ENCODE measurements around the gene PRKACG. TPM values are rescaled to one million over a fixed set of nuclear protein-coding genes. Genes with fewer than 3 reads are reported as not detected.
"Not testable (repeated sequence)": the region's sequence is repeated elsewhere in the genome, so short reads cannot be mapped to it uniquely, and the experiment has no call there.

Gene PRKACG
- total and polyA plus RNA-seq, 8 donors, result not detected

- intact Hi-C loops (cut with DNase I), result loop anchor here in 1 of 3 donors (10.0 kb wide), 1 partner anchor 207 kb away; a partner anchor contains a TSS
- FAIRE-seq, result no peak
- H3K27ac ChIP-seq, result no peak overlapping the region
- DNase-seq, result no peak
- H3K9me3 ChIP-seq, result no peaks in the 10 kb centered on the region
- H3K27me3 ChIP-seq, result no peaks in the 10 kb centered on the region
- 80 to 85% methylated on average over 9 of the region's 9 CpGs for WGBS, 2 donors
- ATAC-seq, result no peak
- no peaks in the 10 kb centered on the region for H3K4me1 ChIP-seq
- TF ChIP-seq CTCF (IDR thresholded peaks at IDR 0.05), result no peak
- H3K4me3 ChIP-seq, result no peak overlapping the region
- no peaks in the 10 kb centered on the region for H3K36me3 ChIP-seq
Measured at GRCh38 chr9:68991457-68991856, 22.5 kb downstream of the PRKACG start.

DNA sequence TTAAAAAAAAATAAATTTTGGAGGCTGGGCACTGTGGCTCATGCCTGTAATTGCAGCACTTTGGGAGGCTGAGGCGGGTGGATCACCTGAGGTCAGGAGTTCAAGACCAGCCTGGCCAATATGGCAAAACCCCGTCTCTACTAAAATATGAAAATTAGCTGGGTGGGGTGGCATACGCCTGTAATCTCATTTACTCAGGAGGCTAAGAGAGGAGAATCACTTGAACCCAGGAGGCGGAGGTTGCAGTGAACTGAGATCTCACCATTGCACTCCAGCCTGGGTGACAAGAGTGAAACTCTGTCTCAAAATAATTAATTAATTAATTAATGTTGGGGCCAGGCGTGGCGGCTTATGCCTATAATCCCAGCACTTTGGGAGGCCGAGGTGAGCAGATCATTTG lies 27.0 kb downstream of the PRKACG start:
- DNase-seq; H3K27me3 ChIP-seq; FAIRE-seq; H3K27ac ChIP-seq; H3K4me3 ChIP-seq; ATAC-seq; H3K9me3 ChIP-seq; intact Hi-C loops (cut with DNase I); H3K36me3 ChIP-seq; H3K4me1 ChIP-seq: not testable (repeated sequence)
- WGBS, 2 donors, result 94 to 99% methylated on average over 7 of the region's 7 CpGs

DNA sequence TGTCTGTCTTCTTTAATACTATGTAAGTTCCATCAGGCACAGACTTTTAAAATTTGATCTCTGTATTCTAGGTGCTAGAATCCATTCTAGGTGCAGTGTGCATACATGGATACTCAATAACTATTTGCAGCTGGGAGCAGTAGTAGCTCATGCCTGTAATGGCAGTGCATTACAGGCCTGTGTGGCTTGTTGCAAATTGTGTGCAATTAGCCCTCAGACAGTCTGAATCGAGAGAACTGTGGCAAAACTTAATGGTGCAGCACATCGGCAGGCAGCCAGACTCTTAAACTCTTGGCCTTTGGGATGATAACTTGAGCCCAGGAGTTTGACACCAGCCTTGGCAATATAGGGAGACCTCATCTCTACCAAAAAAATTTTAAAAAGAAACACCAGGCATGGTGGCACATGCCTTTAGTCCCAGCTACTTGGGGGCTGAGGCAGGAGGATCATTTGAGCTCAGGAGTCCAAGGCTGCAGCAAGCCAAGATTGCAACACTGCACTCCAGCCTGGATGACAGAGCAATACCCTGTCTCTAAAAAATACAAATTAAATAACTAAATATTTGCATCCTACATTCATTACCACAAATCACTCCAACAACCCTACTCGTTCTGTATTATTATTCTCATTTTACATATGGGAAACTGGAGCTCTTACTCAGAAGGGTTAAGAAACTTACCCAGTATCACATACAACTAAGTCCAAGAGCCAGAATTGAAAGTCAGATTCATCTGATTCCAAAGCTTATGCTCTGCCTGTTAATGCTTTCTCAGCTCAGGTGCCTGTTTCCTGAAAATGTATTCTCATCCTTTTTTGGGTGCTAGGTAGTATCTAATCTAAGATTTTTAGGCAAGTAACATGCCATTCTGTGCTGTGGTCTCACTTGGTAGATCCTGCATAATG lies 30.1 kb downstream of the PRKACG start:
- 78 to 93% methylated on average over 3 of the region's 3 CpGs for WGBS, 2 donors
- Histone ChIP-seq H3K36me3 (no peaks in the 10 kb centered on the region), H3K9me3 (no peaks in the 10 kb centered on the region), H3K4me3 (no peak overlapping the region), H3K4me1 (peaks cover 4 to 18% (median 8%) of the 10 kb centered on the region in 3 donors), H3K27me3 (no peaks in the 10 kb centered on the region), H3K27ac (no peak overlapping the region)
- no peak for TF ChIP-seq CTCF (IDR thresholded peaks at IDR 0.05)
- ATAC-seq (no peak), FAIRE-seq (no peak), DNase-seq (no peak)
- intact Hi-C loops (cut with DNase I), result no loop called here

DNA sequence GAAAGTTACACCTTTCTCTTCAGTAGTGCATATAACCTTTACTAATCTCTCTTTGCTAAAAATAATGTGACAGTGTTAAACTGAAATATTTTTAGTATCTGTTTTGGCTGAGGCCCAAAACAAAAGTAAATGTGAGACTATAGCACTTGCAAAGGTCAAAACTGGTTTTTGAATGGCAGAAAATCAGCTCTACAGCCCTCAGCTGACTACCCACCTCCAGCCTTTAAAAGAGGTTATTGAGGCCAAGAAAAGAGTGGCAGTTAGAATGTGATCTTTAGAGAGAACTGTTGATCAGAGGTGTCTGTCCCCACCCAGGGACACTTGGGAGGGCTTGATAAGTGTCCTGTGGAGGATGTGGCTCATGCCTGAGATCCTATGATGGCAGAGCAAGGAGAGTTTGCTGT lies 30.9 kb downstream of the PRKACG start:
- Histone ChIP-seq H3K9me3 (no peaks in the 10 kb centered on the region), H3K27me3 (no peaks in the 10 kb centered on the region), H3K4me1 (peaks cover 4 to 18% (median 8%) of the 10 kb centered on the region in 3 donors), H3K4me3 (no peak overlapping the region), H3K36me3 (no peaks in the 10 kb centered on the region), H3K27ac (no peak overlapping the region)
- FAIRE-seq (no peak), ATAC-seq (no peak), DNase-seq (no peak)
- intact Hi-C loops (cut with DNase I), result no loop called here
- TF ChIP-seq CTCF (IDR thresholded peaks at IDR 0.05), result no peak

GRCh38 chr9:68981789-68982188 lies 32.1 kb downstream of the PRKACG start:
- no peak for DNase-seq
- WGBS, 2 donors, result 22 to 31% methylated on average over 6 of the region's 6 CpGs
- no peaks in the 10 kb centered on the region for H3K27me3 ChIP-seq
- peaks cover 4 to 18% (median 8%) of the 10 kb centered on the region in 3 donors for H3K4me1 ChIP-seq
- TF ChIP-seq CTCF (IDR thresholded peaks at IDR 0.05), result no peak
- peak in 3 of 4 donors; percentile 25 to 54 (median 27) for ATAC-seq
- no peaks in the 10 kb centered on the region for H3K9me3 ChIP-seq
- H3K4me3 ChIP-seq, result no peak overlapping the region
- no peak for FAIRE-seq
- peak overlapping the region in 1 of 4 donors; percentile 21 for H3K27ac ChIP-seq
- H3K36me3 ChIP-seq, result no peaks in the 10 kb centered on the region
- intact Hi-C loops (cut with DNase I), result no loop called here
